GM18505 (cell line): ENCODE measurements around the gene CEP44.
A peak's percentile ranks its signal among the peaks of the same experiment; 100 is the strongest.

Experiments used
- ATAC-seq: cut with Tn5 transposase; IDR thresholded peaks from one replicate; pipeline ENCODE4 v1.9.1; 2021; ENCODE audit not compliant: unreplicated experiment
- POLR2A ChIP-seq: IDR thresholded peaks from 4 replicates; pipeline ENCODE4 v1.6.1; 2011; ENCODE audit warnings: borderline replicate concordance; ENCODE audit not compliant: insufficient read depth, insufficient read length; ENCODE audit errors: extremely low read depth

CEP44 gene

GRCh38 chr4:174283507-174284471, at the start of gene CEP44, which contains the start of gene FBXO8:
TSS of gene CEP44 (plus strand) at chr4:174283911. CDS start at chr4:174299122, 15,211 bp downstream.
TSS of gene FBXO8 (minus strand) at chr4:174283667. CDS start at chr4:174263092, 20,575 bp downstream.
- peak; percentile 63 for ATAC-seq
- peak; percentile 73 for TF ChIP-seq POLR2A

GRCh38 chr4:174236359-174236758, 47.4 kb upstream of the CEP44 start:
- TF ChIP-seq POLR2A, result no peak
- no peak for ATAC-seq

- no peak for TF ChIP-seq POLR2A
- ATAC-seq, result no peak
These were observed 42.5 kb upstream of the CEP44 start for GRCh38 chr4:174241162-174241561.

- ATAC-seq, result no peak
- no peak for TF ChIP-seq POLR2A
These were observed 39.3 kb upstream of the CEP44 start for GRCh38 chr4:174244441-174244840.

GRCh38 chr4:174245714-174246113, 38.0 kb upstream of the CEP44 start:
- ATAC-seq, result no peak
- no peak for TF ChIP-seq POLR2A

GRCh38 chr4:174248407-174248806, 35.3 kb upstream of the CEP44 start:
- no peak for TF ChIP-seq POLR2A
- ATAC-seq, result no peak

- ATAC-seq, result no peak
- no peak for TF ChIP-seq POLR2A
These were observed 31.3 kb upstream of the CEP44 start for GRCh38 chr4:174252412-174252811.

GRCh38 chr4:174254613-174255012, 29.1 kb upstream of the CEP44 start:
- TF ChIP-seq POLR2A, result no peak
- no peak for ATAC-seq

GRCh38 chr4:174255374-174255773, 28.3 kb upstream of the CEP44 start:
- ATAC-seq, result no peak
- TF ChIP-seq POLR2A, result no peak

- TF ChIP-seq POLR2A, result no peak
- ATAC-seq, result no peak
These were observed 27.9 kb upstream of the CEP44 start for GRCh38 chr4:174255786-174256185.

GRCh38 chr4:174256277-174256713, 27.4 kb upstream of the CEP44 start:
- no peak for TF ChIP-seq POLR2A
- ATAC-seq, result no peak

GRCh38 chr4:174259580-174259979, 24.1 kb upstream of the CEP44 start:
- no peak for TF ChIP-seq POLR2A
- ATAC-seq, result no peak

- ATAC-seq, result no peak
- TF ChIP-seq POLR2A, result no peak
These were observed 23.6 kb upstream of the CEP44 start for GRCh38 chr4:174260099-174260498.

GRCh38 chr4:174261432-174261831, 22.3 kb upstream of the CEP44 start:
- peak; percentile 37 for ATAC-seq

GRCh38 chr4:174262624-174263444, 20.9 kb upstream of the CEP44 start:
- no peak for TF ChIP-seq POLR2A
- no peak for ATAC-seq

GRCh38 chr4:174263445-174263736, 20.3 kb upstream of the CEP44 start:
- ATAC-seq, result no peak
- TF ChIP-seq POLR2A, result no peak
